ENCODE measurements around the gene HNRNPA1.

GRCh38 chr12:54238531-54238930, 42.0 kb upstream of the HNRNPA1 start:
- TF ChIP-seq CTCF (IDR thresholded peaks at IDR 0.05; ENCODE audit: insufficient read depth, low read length) = no peak
- no peak for TF ChIP-seq POLR2AphosphoS5 (IDR thresholded peaks at IDR 0.05; ENCODE audit: low read depth)
- TF ChIP-seq GABPA (IDR thresholded peaks at IDR 0.05; ENCODE audit: low read depth) = no peak
- TF ChIP-seq SPI1 (IDR thresholded peaks at IDR 0.05; ENCODE audit: borderline replicate concordance, low read depth) = no peak
- no peak for TF ChIP-seq REST (IDR thresholded peaks at IDR 0.05; ENCODE audit: insufficient replicate concordance, low read depth)

Data from HL-60 (cell line).